GM18505 (cell line): ENCODE results near the gene SLC40A1.

Experiments used
- ATAC-seq: cut with Tn5 transposase; IDR thresholded peaks from one replicate; pipeline ENCODE4 v1.9.1; 2021; ENCODE audit not compliant: unreplicated experiment
- POLR2A ChIP-seq: IDR thresholded peaks from 4 replicates; pipeline ENCODE4 v1.6.1; 2011; ENCODE audit warnings: borderline replicate concordance; ENCODE audit not compliant: insufficient read depth, insufficient read length; ENCODE audit errors: extremely low read depth

SLC40A1 gene

GRCh38 chr2:189580658-189581353 lies at the start of gene SLC40A1:
Gene SLC40A1 (minus strand): TSS chr2:189580786. CDS start chr2:189580460, 326 bp downstream.
- no peak for ATAC-seq
- no peak for TF ChIP-seq POLR2A

GRCh38 chr2:189629531-189630453 lies 49.2 kb upstream of the SLC40A1 start:
- ATAC-seq: no peak
- no peak for TF ChIP-seq POLR2A

- no peak for ATAC-seq
- TF ChIP-seq POLR2A: no peak
These were observed 48.4 kb upstream of the SLC40A1 start for GRCh38 chr2:189628817-189629530.

- ATAC-seq: no peak
- no peak for TF ChIP-seq POLR2A
These were observed 47.2 kb upstream of the SLC40A1 start for GRCh38 chr2:189627789-189628188.

- ATAC-seq: no peak
- no peak for TF ChIP-seq POLR2A
These were observed 45.0 kb upstream of the SLC40A1 start for GRCh38 chr2:189625636-189626035.

- no peak for ATAC-seq
- no peak for TF ChIP-seq POLR2A
These were observed 44.2 kb upstream of the SLC40A1 start for GRCh38 chr2:189624648-189625355.

GRCh38 chr2:189623049-189623448 lies 42.5 kb upstream of the SLC40A1 start:
- TF ChIP-seq POLR2A: no peak
- ATAC-seq: no peak

- no peak for ATAC-seq
These were observed 41.2 kb upstream of the SLC40A1 start for GRCh38 chr2:189621781-189622180.

GRCh38 chr2:189618197-189618596 lies 37.6 kb upstream of the SLC40A1 start:
- no peak for TF ChIP-seq POLR2A
- no peak for ATAC-seq

More at GRCh38 chr2:189621781-189622180, 41.2 kb upstream of the SLC40A1 start:
- no peak for TF ChIP-seq POLR2A

- TF ChIP-seq POLR2A: no peak
- no peak for ATAC-seq
These were observed 34.0 kb upstream of the SLC40A1 start for GRCh38 chr2:189614585-189614984.

GRCh38 chr2:189613650-189614420 lies 33.2 kb upstream of the SLC40A1 start:
- ATAC-seq: no peak
- TF ChIP-seq POLR2A: no peak

- TF ChIP-seq POLR2A: no peak
- no peak for ATAC-seq
These were observed 32.6 kb upstream of the SLC40A1 start for GRCh38 chr2:189613077-189613636.
